Neural cell (in vitro differentiated cells): ENCODE results near the gene SBNO2.

Experiments used
- CTCF ChIP-seq: fragments of 450-650 bp; IDR thresholded peaks from 2 replicates; pipeline ENCODE4 v1.5.1; 2014; ENCODE audit warnings: antibody characterized with exemption, mild to moderate bottlenecking, moderate library complexity; ENCODE audit not compliant: poor library complexity, severe bottlenecking
- POLR2AphosphoS5 ChIP-seq: IDR thresholded peaks from 2 replicates; pipeline ENCODE4 v1.6.1; 2012
- REST ChIP-seq: IDR thresholded peaks from 2 replicates; pipeline ENCODE4 v1.6.1; 2012; ENCODE audit warnings: borderline replicate concordance

DNA sequence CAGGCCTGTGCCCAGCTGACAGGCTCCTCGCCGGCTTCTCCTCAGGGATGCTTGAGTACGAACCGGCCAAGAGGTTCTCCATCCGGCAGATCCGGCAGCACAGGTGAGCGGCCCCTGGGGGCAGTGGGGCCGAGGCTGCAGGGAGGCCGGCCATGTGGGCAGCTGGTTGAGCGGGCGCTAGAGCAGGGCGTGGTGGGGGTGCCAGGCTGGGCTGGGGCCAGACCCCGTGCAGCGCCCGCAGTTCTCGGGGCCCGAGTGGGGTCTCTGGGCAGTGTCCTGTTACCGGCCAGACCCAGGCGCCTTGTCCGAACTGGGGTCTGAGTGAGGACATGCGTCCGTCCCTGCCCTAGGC is 47.8 kb upstream of the SBNO2 start:
- TF ChIP-seq CTCF (no peak), POLR2AphosphoS5 (no peak), REST (no peak)
